ACC112 (cell line): ENCODE measurements around the gene TLNRD1.

Source experiments
- H2AFZ ChIP-seq: fragments of 200-600 bp; sonication (generic); one replicate; pipeline ENCODE4 v1.6.0; 2017; ENCODE audit warnings: antibody characterized with exemption, low read length; ENCODE audit not compliant: unreplicated experiment
- H3K27ac ChIP-seq: fragments of 200-600 bp; sonication (generic); 2 replicates; pipeline ENCODE4 v1.5.1; 2014; ENCODE audit warnings: low read depth, mild to moderate bottlenecking, antibody characterized with exemption, low read length, moderate library complexity
- H3K27me3 ChIP-seq: fragments of 200-600 bp; sonication (generic); 2 replicates; pipeline ENCODE4 v1.6.1; 2014; ENCODE audit warnings: mild to moderate bottlenecking, antibody characterized with exemption, low read length, moderate library complexity, mixed read lengths; ENCODE audit not compliant: insufficient read depth
- H3K36me3 ChIP-seq: fragments of 200-600 bp; sonication (generic); 2 replicates; pipeline ENCODE4 v1.6.1; 2016; ENCODE audit warnings: mild to moderate bottlenecking, antibody characterized with exemption, low read length, moderate library complexity, mixed read lengths; ENCODE audit not compliant: insufficient read depth
- H3K4me1 ChIP-seq: fragments of 200-600 bp; sonication (generic); one replicate; pipeline ENCODE4 v1.6.1; 2016; ENCODE audit warnings: low read length, mixed read lengths; ENCODE audit not compliant: insufficient read depth, unreplicated experiment, control insufficient read depth
- H3K4me3 ChIP-seq: fragments of 200-600 bp; sonication (generic); 2 replicates; pipeline ENCODE4 v1.5.1; 2014; ENCODE audit warnings: mild to moderate bottlenecking, low read depth, low read length
- H3K79me2 ChIP-seq: fragments of 200-600 bp; sonication (generic); one replicate; pipeline ENCODE4 v1.6.0; 2016; ENCODE audit warnings: low read length; ENCODE audit not compliant: control insufficient read depth, unreplicated experiment, insufficient read depth

TLNRD1 gene

DNA sequence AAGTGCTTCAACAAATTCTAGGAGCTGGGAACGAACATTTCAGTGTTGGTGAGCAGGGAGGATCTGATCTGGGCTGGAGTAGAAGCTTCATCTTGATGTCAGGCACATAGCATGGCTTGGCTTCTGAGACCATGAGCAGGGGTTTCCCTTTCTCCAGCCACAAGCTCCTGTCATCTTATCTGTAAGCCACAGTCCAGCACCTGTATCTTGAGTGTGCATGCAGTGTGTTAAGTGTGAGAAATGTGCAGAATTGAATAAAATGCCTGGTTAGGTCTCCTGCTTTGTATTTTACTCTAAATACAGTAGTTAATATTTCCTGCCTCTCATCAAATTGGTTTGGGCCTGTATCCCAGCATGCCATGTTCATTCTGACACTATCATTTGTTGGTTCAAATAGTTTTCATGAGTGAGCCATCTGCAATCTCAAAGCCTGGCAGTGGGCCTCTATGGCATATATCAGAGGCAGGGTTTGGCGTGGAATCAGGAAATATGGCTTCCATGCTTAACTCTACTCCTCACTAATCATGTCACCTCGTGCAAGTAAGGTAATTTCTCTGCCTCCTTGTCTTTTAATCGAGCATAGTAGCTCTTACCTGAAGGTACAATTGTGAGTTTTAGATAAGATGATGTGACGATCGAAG lies 43.3 kb downstream of the TLNRD1 start:
- no peaks in the 10 kb centered on the region for H3K79me2 ChIP-seq
- no peak overlapping the region for H3K27ac ChIP-seq
- H2AFZ ChIP-seq = no peak overlapping the region
- H3K36me3 ChIP-seq = no peaks in the 10 kb centered on the region
- H3K4me1 ChIP-seq = no peaks in the 10 kb centered on the region
- H3K27me3 ChIP-seq = no peaks in the 10 kb centered on the region
- H3K4me3 ChIP-seq = no peak overlapping the region

GRCh38 chr15:81046290-81046689 lies 45.6 kb downstream of the TLNRD1 start:
- Histone ChIP-seq H3K4me1 (no peaks in the 10 kb centered on the region), H3K79me2 (no peaks in the 10 kb centered on the region), H3K27ac (no peak overlapping the region), H2AFZ (no peak overlapping the region), H3K36me3 (no peaks in the 10 kb centered on the region), H3K27me3 (no peaks in the 10 kb centered on the region), H3K4me3 (no peak overlapping the region)

DNA sequence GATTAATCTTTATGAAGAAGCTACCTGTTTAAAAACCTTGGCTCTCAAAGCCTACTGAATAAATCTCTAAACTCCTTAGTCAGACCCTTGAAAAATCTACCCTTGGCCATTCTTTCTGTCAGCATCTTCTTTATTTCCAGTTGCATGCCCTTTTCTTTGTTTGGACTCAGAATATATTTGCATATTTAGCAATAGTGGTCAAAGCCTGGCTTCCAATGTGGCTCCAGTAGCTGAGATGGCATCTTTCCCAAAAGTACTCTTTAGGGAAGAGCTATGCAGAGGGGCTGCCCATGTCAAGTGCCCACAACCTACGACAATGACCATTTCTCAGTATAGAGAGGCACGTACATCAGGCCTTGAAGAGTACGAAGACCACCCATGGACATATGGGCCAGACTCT lies 47.2 kb downstream of the TLNRD1 start:
- Histone ChIP-seq H2AFZ (no peak overlapping the region), H3K27ac (no peak overlapping the region), H3K27me3 (no peaks in the 10 kb centered on the region), H3K36me3 (no peaks in the 10 kb centered on the region), H3K4me3 (no peak overlapping the region), H3K4me1 (no peaks in the 10 kb centered on the region), H3K79me2 (no peaks in the 10 kb centered on the region)

- no peak overlapping the region for H2AFZ ChIP-seq
- no peak overlapping the region for H3K4me3 ChIP-seq
- H3K4me1 ChIP-seq = no peaks in the 10 kb centered on the region
- H3K79me2 ChIP-seq = no peaks in the 10 kb centered on the region
- no peak overlapping the region for H3K27ac ChIP-seq
- H3K36me3 ChIP-seq = no peaks in the 10 kb centered on the region
- H3K27me3 ChIP-seq = no peaks in the 10 kb centered on the region
Observed at GRCh38 chr15:81049835-81050234, 49.1 kb downstream of the TLNRD1 start.

DNA sequence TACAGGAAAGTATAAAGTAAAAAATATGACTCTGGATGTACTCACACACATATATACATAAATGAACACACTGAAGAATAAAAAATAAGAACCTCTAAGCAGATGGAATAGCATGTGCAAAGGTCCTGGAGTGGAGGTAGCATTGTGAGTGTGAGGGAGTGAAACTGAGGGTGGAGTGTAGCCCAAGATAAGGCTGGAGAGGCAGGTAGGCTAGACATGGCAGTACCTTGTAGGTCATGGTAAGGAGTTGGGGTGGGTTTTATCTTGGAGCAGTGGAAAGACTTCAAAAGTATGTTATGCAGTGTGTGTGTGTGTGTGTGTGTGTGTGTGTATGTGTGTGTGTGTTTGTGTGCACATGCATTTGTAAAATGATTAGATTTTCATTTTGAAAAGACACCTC lies 49.5 kb downstream of the TLNRD1 start:
- H3K79me2 ChIP-seq = no peaks in the 10 kb centered on the region
- H3K4me1 ChIP-seq = no peaks in the 10 kb centered on the region
- H3K27ac ChIP-seq = no peak overlapping the region
- H3K27me3 ChIP-seq = no peaks in the 10 kb centered on the region
- H3K36me3 ChIP-seq = no peaks in the 10 kb centered on the region
- H2AFZ ChIP-seq = no peak overlapping the region
- no peak overlapping the region for H3K4me3 ChIP-seq

DNA sequence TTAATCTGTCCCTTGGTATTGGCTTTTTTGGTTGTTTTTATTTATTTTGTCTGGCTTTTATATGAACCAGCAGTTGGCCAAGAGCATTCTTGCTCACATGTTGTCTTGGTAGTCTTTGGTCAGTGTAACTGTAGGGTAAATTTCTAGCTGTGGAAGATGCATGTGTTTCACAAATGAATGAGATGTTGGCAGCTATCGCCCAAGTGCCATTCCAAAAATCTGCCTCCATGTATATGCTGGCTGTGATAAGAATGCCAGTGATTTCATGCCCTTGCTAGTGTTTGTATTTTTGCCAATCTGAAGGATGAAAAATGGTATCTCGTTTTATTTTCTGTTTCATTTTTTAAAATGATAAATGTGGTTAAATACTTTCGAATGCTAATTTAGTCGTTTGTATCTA lies 50.1 kb downstream of the TLNRD1 start:
- H3K27ac ChIP-seq = no peak overlapping the region
- H3K36me3 ChIP-seq = no peaks in the 10 kb centered on the region
- no peak overlapping the region for H3K4me3 ChIP-seq
- no peaks in the 10 kb centered on the region for H3K4me1 ChIP-seq
- H3K79me2 ChIP-seq = no peaks in the 10 kb centered on the region
- no peaks in the 10 kb centered on the region for H3K27me3 ChIP-seq
- H2AFZ ChIP-seq = no peak overlapping the region

DNA sequence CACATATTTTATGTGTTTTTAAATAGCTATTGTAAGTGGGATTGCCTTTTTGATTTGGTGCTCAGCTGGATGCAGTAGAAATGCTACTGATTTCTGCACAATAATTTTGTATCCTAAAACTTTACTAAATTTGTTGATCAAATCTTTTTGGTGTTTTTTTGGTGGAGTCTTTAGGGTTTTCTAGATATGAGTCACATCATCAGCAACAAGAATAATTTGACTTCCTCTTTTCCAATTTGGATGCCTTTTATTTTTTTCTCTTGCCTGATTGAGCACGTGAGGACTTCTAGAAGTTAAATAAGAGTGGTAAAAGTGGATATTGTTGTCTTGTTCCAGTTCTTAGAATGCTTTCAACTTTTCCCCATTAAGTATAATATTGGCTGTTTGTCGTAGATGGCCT lies 51.3 kb downstream of the TLNRD1 start:
- Histone ChIP-seq H3K27ac (no peak overlapping the region), H3K4me3 (no peak overlapping the region), H3K4me1 (no peaks in the 10 kb centered on the region), H3K79me2 (no peaks in the 10 kb centered on the region), H3K27me3 (no peaks in the 10 kb centered on the region), H2AFZ (no peak overlapping the region), H3K36me3 (no peaks in the 10 kb centered on the region)

DNA sequence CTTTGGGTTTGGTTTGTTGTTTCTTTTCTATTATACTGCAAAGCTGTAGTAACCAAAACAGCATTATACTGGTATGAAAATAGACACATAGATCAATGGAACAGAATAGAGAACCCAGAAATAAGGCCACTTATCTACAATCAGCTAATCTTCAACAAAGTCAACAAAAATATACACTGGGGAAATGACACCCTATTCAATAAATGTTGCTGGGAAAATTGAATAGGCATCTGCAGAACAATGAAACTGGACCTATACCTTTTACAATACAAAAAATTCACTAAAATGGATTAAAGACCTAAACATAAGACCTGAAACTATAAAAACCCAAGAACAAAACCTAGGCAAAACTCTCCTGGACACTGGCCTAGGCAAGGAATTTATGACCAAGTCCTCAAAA lies 52.9 kb downstream of the TLNRD1 start:
- no peaks in the 10 kb centered on the region for H3K36me3 ChIP-seq
- H2AFZ ChIP-seq = no peak overlapping the region
- H3K4me3 ChIP-seq = no peak overlapping the region
- H3K4me1 ChIP-seq = no peaks in the 10 kb centered on the region
- H3K79me2 ChIP-seq = no peaks in the 10 kb centered on the region
- H3K27me3 ChIP-seq = no peaks in the 10 kb centered on the region
- H3K27ac ChIP-seq = no peak overlapping the region

DNA sequence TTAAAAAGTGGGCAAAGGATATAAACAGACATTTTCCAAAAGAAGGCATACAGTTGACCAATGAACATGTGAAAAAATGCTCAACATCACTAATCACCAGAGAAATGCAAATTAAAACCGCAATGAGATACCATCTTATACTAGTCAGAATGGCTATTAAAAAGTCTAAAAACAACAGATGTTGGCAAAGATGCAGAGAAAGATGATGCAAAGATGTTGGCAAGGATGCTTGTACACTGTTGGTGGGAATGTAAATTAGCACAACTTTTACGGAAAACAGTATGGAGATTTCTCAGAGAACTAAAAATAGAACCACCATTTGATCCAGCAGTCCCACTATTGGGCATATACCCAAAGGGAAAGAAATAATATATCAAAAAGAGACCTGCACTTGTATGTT lies 53.5 kb downstream of the TLNRD1 start:
- Histone ChIP-seq H2AFZ (no peak overlapping the region), H3K27me3 (no peaks in the 10 kb centered on the region), H3K4me1 (no peaks in the 10 kb centered on the region), H3K79me2 (no peaks in the 10 kb centered on the region), H3K27ac (no peak overlapping the region), H3K4me3 (no peak overlapping the region), H3K36me3 (no peaks in the 10 kb centered on the region)
